ENCODE measurements around the gene PPP2R3C. TPM values are rescaled to one million over a fixed set of nuclear protein-coding genes. Genes with fewer than 3 reads are reported as not detected.
A peak's percentile ranks its signal among the peaks of the same experiment; 100 is the strongest.
"Not testable (repeated sequence)": the region's sequence is repeated elsewhere in the genome, so short reads cannot be mapped to it uniquely, and the experiment has no call there.

The PPP2R3C gene
- polyA plus RNA-seq, 3 donors: 44.2 to 48.6 (median 46.6) TPM

GRCh38 chr14:35140718-35141581 lies 19.2 kb upstream of the PPP2R3C start:
- no peak for DNase-seq (ENCODE audit: extremely low read depth in 1 of 11, low read depth in 9 of 11, low spot score in 4 of 11)

GRCh38 chr14:35138585-35138984 lies 16.8 kb upstream of the PPP2R3C start:
- no peak for DNase-seq (ENCODE audit: extremely low read depth in 1 of 11, low read depth in 9 of 11, low spot score in 4 of 11)

- DNase-seq (ENCODE audit: extremely low read depth in 1 of 11, low read depth in 9 of 11, low spot score in 4 of 11): no peak
Observed at GRCh38 chr14:35134329-35135123, 12.7 kb upstream of the PPP2R3C start.

GRCh38 chr14:35133542-35134328 lies 11.9 kb upstream of the PPP2R3C start:
- DNase-seq (ENCODE audit: extremely low read depth in 1 of 11, low read depth in 9 of 11, low spot score in 4 of 11): no peak

GRCh38 chr14:35124127-35124526 lies 2.3 kb upstream of the PPP2R3C start:
- no peak for DNase-seq (ENCODE audit: extremely low read depth in 1 of 11, low read depth in 9 of 11, low spot score in 4 of 11)

- no peak for DNase-seq (ENCODE audit: extremely low read depth in 1 of 11, low read depth in 9 of 11, low spot score in 4 of 11)
Observed at GRCh38 chr14:35123388-35123703, 1.6 kb upstream of the PPP2R3C start.

GRCh38 chr14:35122696-35123387 lies 1.1 kb upstream of the PPP2R3C start:
- peak in 3 of 11 donors; percentile 6 to 37 (median 29) for DNase-seq (ENCODE audit: extremely low read depth in 1 of 11, low read depth in 9 of 11, low spot score in 4 of 11)

DNA sequence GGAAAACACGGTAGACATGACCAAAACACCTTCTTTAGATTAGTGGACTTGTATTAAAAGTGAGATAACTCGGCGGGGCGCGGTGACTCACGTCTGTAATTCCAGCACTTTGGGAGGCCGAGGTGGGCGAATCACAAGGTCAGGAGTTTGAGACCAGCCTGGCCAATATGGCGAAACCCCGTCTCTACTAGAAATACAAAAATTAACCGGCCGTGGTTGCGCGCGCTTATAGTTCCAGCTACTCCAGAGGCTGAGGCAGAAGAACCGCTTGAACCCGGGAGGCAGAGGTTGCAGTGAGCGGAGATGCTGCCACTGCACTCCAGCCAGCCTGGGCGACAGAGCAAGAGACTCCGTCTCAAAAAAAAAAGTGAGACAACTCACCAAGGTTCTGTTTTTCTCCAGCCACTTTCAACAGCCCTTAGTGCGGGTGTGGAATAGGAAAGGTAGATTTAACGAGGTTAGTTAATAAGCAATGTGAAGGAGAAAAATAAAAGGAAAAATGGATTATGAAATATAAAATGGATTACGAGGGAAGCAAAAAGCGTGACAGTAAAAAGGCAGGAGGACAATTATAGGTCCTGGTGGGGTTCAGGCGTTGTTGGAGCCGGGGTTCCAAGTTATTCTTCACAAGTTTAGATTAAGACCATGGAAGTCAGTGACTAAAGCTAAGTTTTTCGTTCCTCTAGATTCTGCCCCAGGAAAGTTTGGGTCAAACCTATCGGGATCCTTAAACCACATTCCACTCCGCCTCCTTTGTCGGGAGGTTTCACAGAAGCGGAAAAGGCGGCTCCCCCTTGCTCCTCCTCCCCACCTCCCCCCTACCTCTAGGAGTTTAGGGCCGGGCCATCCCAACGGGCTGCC lies 534 bp downstream of the PPP2R3C start:
- DNase-seq (ENCODE audit: extremely low read depth in 1 of 11, low read depth in 9 of 11, low spot score in 4 of 11): peak in 2 of 11 donors; percentile 6 to 18

DNA sequence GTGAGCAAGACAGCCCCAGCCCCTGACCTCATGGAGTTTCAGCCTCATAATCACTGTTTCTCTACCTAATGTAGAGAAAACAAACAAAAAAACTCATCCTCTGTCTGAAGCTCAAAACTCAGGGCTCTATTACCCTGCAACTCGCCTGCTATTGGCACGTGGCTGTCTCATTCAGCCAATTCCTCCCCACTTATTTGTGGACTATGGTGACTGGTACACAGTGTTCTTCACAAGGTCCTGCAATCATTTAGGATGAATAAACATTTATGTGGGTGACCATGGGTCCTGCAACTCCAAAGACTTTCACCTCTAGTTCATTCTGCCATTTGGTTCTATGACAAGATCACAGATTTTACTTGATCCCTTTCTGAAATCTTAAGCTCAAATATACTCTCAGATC lies 4.7 kb downstream of the PPP2R3C start:
- DNase-seq (ENCODE audit: extremely low read depth in 1 of 11, low read depth in 9 of 11, low spot score in 4 of 11): no peak

DNA sequence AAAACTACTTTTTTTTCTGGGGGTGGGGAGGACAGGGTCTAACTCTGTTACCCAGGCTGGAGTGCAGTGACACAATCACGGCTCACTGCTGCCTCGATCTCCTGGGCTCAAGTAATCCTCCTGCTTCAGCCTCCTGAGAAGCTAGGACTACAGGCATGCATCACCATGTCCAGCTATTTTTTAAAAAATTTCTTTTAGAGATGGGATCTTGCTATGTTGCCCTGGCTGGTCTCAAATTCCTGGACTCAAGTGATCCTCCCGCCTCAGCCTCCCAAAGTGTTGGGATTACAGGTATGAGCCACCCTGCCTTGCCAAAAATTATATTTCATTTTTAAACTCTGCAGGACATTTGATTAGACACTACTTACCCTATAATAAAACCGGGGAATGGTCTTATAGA lies 5.5 kb downstream of the PPP2R3C start:
- no peak for DNase-seq (ENCODE audit: extremely low read depth in 1 of 11, low read depth in 9 of 11, low spot score in 4 of 11)

- no peak for DNase-seq (ENCODE audit: extremely low read depth in 1 of 11, low read depth in 9 of 11, low spot score in 4 of 11)
Observed at GRCh38 chr14:35114036-35114435, 7.8 kb downstream of the PPP2R3C start.

GRCh38 chr14:35113308-35113950 lies 8.4 kb downstream of the PPP2R3C start:
- no peak for DNase-seq (ENCODE audit: extremely low read depth in 1 of 11, low read depth in 9 of 11, low spot score in 4 of 11)

DNA sequence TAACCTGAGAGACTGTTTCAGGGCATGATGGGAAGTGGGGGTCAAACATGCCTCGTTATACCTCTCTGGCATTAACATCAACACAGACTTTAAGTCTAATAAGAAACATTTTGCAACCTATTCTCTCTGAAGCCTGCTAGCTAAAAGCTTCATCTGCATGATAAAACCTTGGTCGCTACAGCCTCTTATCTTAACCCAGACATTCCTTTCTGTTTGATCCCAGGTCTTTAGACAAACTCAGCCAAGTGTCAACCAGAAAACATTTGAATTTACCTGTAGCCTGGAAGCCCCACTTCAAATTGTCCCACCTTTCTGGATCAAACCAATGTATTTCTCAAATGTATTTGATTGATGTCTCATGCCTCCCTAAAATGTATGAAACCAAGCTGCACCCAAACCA lies 9.1 kb downstream of the PPP2R3C start:
- no peak for DNase-seq (ENCODE audit: extremely low read depth in 1 of 11, low read depth in 9 of 11, low spot score in 4 of 11)

GRCh38 chr14:35107866-35108265 lies 13.9 kb downstream of the PPP2R3C start:
- no peak for DNase-seq (ENCODE audit: extremely low read depth in 1 of 11, low read depth in 9 of 11, low spot score in 4 of 11)

DNA sequence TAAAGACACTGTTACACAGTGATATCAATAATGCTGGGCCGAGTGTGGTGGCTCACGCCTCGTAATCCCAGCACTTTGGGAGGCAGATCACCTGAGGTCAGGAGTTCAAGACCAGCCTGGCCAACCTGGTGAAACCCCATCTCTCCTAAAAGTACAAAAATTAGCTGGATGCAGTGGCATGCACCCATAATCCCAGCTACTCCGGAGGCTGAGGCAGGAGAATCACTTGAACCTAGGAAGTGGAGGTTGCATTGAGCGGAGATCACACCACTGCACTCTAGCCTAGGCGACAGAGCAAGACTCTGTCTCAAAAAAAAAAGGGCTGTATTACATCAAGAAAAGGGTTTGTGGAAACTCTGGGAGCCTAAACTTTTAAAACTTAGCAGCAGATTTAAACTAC lies 27.1 kb downstream of the PPP2R3C start:
- not testable (repeated sequence) for DNase-seq (ENCODE audit: extremely low read depth in 1 of 11, low read depth in 9 of 11, low spot score in 4 of 11)

GRCh38 chr14:35088514-35088913 lies 33.3 kb downstream of the PPP2R3C start:
- no peak for DNase-seq (ENCODE audit: extremely low read depth in 1 of 11, low read depth in 9 of 11, low spot score in 4 of 11)

- DNase-seq (ENCODE audit: extremely low read depth in 1 of 11, low read depth in 9 of 11, low spot score in 4 of 11): no peak
Observed at GRCh38 chr14:35085441-35085840, 36.3 kb downstream of the PPP2R3C start.

All from renal cortex interstitium (tissue), 11 donors.